WTC11 (cell line): ENCODE results near the gene PCDHGA1. TPM values are rescaled to one million over a fixed set of nuclear protein-coding genes. Genes with fewer than 3 reads are reported as not detected.

Experiments
- ATAC-seq: fragments of 200-7000 bp; cut with Tn5 transposase; 2 replicates; pipeline ENCODE4 v1.10.0; 2021; ENCODE audit warnings: mild to moderate bottlenecking, moderate library complexity
- CTCF ChIA-PET: fragments of 300-600 bp; sonication (Branson Sonifier 250); formaldehyde crosslinking; loops from one replicate; lab custom pipeline; 2021; ENCODE audit warnings: antibody characterized with exemption; lab: Charles Lee
- POLR2A ChIA-PET: fragments of 350-600 bp; sonication (Branson Sonifier 250); formaldehyde crosslinking; loops from one replicate; lab custom pipeline; 2021; ENCODE audit warnings: antibody characterized with exemption; lab: Charles Lee
- DNase-seq: peaks from one replicate; pipeline ENCODE4 v3.0.0; 2021; ENCODE audit warnings: low spot score
- H3K27ac Mint-ChIP-seq: 2 replicates; pipeline ENCODE4 v1.8.0; 2021; ENCODE audit warnings: mixed read lengths
- H3K27me3 Mint-ChIP-seq: 2 replicates; pipeline ENCODE4 v1.8.0; 2021; ENCODE audit warnings: low read depth, mild to moderate bottlenecking, moderate library complexity, mixed read lengths
- H3K36me3 Mint-ChIP-seq: 2 replicates; pipeline ENCODE4 v1.8.0; 2021; ENCODE audit warnings: mixed read lengths
- H3K4me1 Mint-ChIP-seq: 2 replicates; pipeline ENCODE4 v1.8.0; 2022; ENCODE audit warnings: mixed read lengths
- H3K4me3 Mint-ChIP-seq: 2 replicates; pipeline ENCODE4 v1.8.0; 2021; ENCODE audit warnings: mild to moderate bottlenecking, moderate library complexity, mixed read lengths
- H3K9me3 Mint-ChIP-seq: 2 replicates; pipeline ENCODE4 v1.8.0; 2021; ENCODE audit warnings: mixed read lengths
- ATF2 ChIP-seq: sonication (generic); formaldehyde crosslinking; IDR thresholded peaks from 2 replicates; pipeline ENCODE4 v1.8.1; 2022; ENCODE audit warnings: low read depth, missing genetic modification reagents, borderline replicate concordance
- ATF3 ChIP-seq: sonication (generic); formaldehyde crosslinking; conservative IDR thresholded peaks from 2 replicates; pipeline ENCODE4 v1.8.1; 2022; ENCODE audit warnings: mild to moderate bottlenecking, missing genetic modification reagents
- CDX4 ChIP-seq: fragments of 250-450 bp; sonication (Bioruptor Pico); IDR thresholded peaks from 2 replicates; pipeline ENCODE4 v1.9.0; 2021; ENCODE audit warnings: moderate library complexity, mild to moderate bottlenecking, inconsistent platforms, borderline replicate concordance
- CREB1 ChIP-seq: sonication (generic); formaldehyde crosslinking; IDR thresholded peaks from 2 replicates; pipeline ENCODE4 v1.8.0; 2023; ENCODE audit warnings: mild to moderate bottlenecking, missing genetic modification reagents
- ELF4 ChIP-seq: sonication (generic); formaldehyde crosslinking; IDR thresholded peaks from 2 replicates; pipeline ENCODE4 v1.8.1; 2022; ENCODE audit warnings: low read depth, mild to moderate bottlenecking, moderate library complexity, missing genetic modification reagents
- ETV6 ChIP-seq: sonication (generic); formaldehyde crosslinking; IDR thresholded peaks from 2 replicates; pipeline ENCODE4 v1.8.1; 2022; ENCODE audit warnings: mild to moderate bottlenecking, missing genetic modification reagents
- GTF2I ChIP-seq: fragments of 250-450 bp; sonication (Bioruptor Pico); conservative IDR thresholded peaks from 2 replicates; pipeline ENCODE4 v1.4.0; 2021; ENCODE audit warnings: mild to moderate bottlenecking
- IRF2 ChIP-seq: sonication (generic); formaldehyde crosslinking; IDR thresholded peaks from 2 replicates; pipeline ENCODE4 v1.8.0; 2022; ENCODE audit warnings: low read depth, missing genetic modification reagents, borderline replicate concordance
- JUN ChIP-seq: sonication (generic); formaldehyde crosslinking; IDR thresholded peaks from 2 replicates; pipeline ENCODE4 v1.8.0; 2023; ENCODE audit warnings: mild to moderate bottlenecking, missing genetic modification reagents
- KAT7 ChIP-seq: sonication (generic); formaldehyde crosslinking; IDR thresholded peaks from 2 replicates; pipeline ENCODE4 v1.8.1; 2023; ENCODE audit warnings: missing genetic modification reagents, mild to moderate bottlenecking, borderline replicate concordance
- MXD4 ChIP-seq: fragments of 250-450 bp; sonication (Bioruptor Pico); IDR thresholded peaks from 2 replicates; pipeline ENCODE4 v1.8.0; 2021; ENCODE audit warnings: mild to moderate bottlenecking, moderate library complexity, borderline replicate concordance
- NFYB ChIP-seq: sonication (generic); formaldehyde crosslinking; conservative IDR thresholded peaks from 2 replicates; pipeline ENCODE4 v1.8.0; 2022; ENCODE audit warnings: low read depth, missing genetic modification reagents
- PRDM15 ChIP-seq: sonication (generic); formaldehyde crosslinking; IDR thresholded peaks from 2 replicates; pipeline ENCODE4 v1.8.0; 2022; ENCODE audit warnings: missing genetic modification reagents
- SMAD3 ChIP-seq: sonication (generic); formaldehyde crosslinking; IDR thresholded peaks from 2 replicates; pipeline ENCODE4 v1.8.0; 2022; ENCODE audit warnings: missing genetic modification reagents, mild to moderate bottlenecking, borderline replicate concordance
- SMAD4 ChIP-seq: sonication (generic); formaldehyde crosslinking; IDR thresholded peaks from 2 replicates; pipeline ENCODE4 v1.8.0; 2022; ENCODE audit warnings: mild to moderate bottlenecking, missing genetic modification reagents
- SP1 ChIP-seq: sonication (generic); formaldehyde crosslinking; conservative IDR thresholded peaks from 2 replicates; pipeline ENCODE4 v1.8.1; 2022; ENCODE audit warnings: missing genetic modification reagents
- TEAD4 ChIP-seq: sonication (generic); formaldehyde crosslinking; IDR thresholded peaks from 2 replicates; pipeline ENCODE4 v1.8.0; 2022; ENCODE audit warnings: mild to moderate bottlenecking, missing genetic modification reagents
- ZBTB21 ChIP-seq: sonication (generic); formaldehyde crosslinking; IDR thresholded peaks from 2 replicates; pipeline ENCODE4 v1.8.1; 2023; ENCODE audit warnings: mild to moderate bottlenecking, missing genetic modification reagents, borderline replicate concordance
- ZNF138 ChIP-seq: sonication (generic); formaldehyde crosslinking; conservative IDR thresholded peaks from 2 replicates; pipeline ENCODE4 v1.8.1; 2022; ENCODE audit warnings: mild to moderate bottlenecking, moderate library complexity, missing genetic modification reagents
- ZNF219 ChIP-seq: sonication (generic); formaldehyde crosslinking; IDR thresholded peaks from 2 replicates; pipeline ENCODE4 v1.8.0; 2023; ENCODE audit warnings: missing genetic modification reagents, mild to moderate bottlenecking, borderline replicate concordance
- ZNF232 ChIP-seq: sonication (generic); formaldehyde crosslinking; IDR thresholded peaks from 2 replicates; pipeline ENCODE4 v1.8.0; 2022; ENCODE audit warnings: mild to moderate bottlenecking, missing genetic modification reagents
- ZNF512 ChIP-seq: sonication (generic); formaldehyde crosslinking; IDR thresholded peaks from 2 replicates; pipeline ENCODE4 v1.8.1; 2022; ENCODE audit warnings: missing genetic modification reagents, borderline replicate concordance
- ZNF532 ChIP-seq: fragments of 250-450 bp; sonication (Bioruptor Pico); IDR thresholded peaks from 2 replicates; pipeline ENCODE4 v1.9.0; 2021; ENCODE audit warnings: mild to moderate bottlenecking, borderline replicate concordance
- total RNA-seq: library from RNA; stranded (reverse); gene quantifications from 3 replicates; pipeline ENCODE4 v1.2.3, GENCODE V29; 2021

The PCDHGA1 gene
- total RNA-seq, 1 experiment from 2014 or later: 1.5 TPM

GRCh38 chr5:141510850-141511601 is 180.7 kb downstream of the PCDHGA1 start:
- Mint-ChIP-seq H3K27me3 (no peaks in the 10 kb centered on the region), H3K4me3 (no peak overlapping the region), H3K36me3 (peaks cover 11% of the 10 kb centered on the region), H3K4me1 (peaks cover 58% of the 10 kb centered on the region), H3K9me3 (no peaks in the 10 kb centered on the region), H3K27ac (no peak overlapping the region)
- TF ChIP-seq ETV6 (CRISPR knock-in tag) (no peak), ZNF232 (CRISPR knock-in tag) (no peak), CDX4 (CRISPR knock-in tag) (no peak), ATF2 (no peak), ZNF532 (no peak), ZBTB21 (CRISPR knock-in tag) (no peak), ELF4 (no peak), IRF2 (CRISPR knock-in tag) (no peak), TEAD4 (CRISPR knock-in tag) (no peak)
- CTCF ChIA-PET: interaction anchor here (0.9 to 10.5 kb wide), 15 partner anchors 11 to 288 kb away, joined by 3 to 131 read pairs (median 15); partner anchors contain the start of genes PCDHB14, PCDHGA10, PCDHGA11 and PCDHGA2
- POLR2A ChIA-PET: no interaction called here
- ATAC-seq (no peak), DNase-seq (no peak)

- ATAC-seq (no peak), DNase-seq (no peak)
- Mint-ChIP-seq H3K27ac (no peak overlapping the region), H3K36me3 (peaks cover 19% of the 10 kb centered on the region), H3K4me3 (no peak overlapping the region), H3K27me3 (no peaks in the 10 kb centered on the region), H3K9me3 (no peaks in the 10 kb centered on the region), H3K4me1 (peaks cover 66% of the 10 kb centered on the region)
- POLR2A ChIA-PET: no interaction called here
- CTCF ChIA-PET: interaction anchor here (0.5 to 10.5 kb wide), 15 partner anchors 10 to 288 kb away, joined by 3 to 131 read pairs (median 29); partner anchors contain the start of genes PCDHB14, PCDHGA10, PCDHGA11 and PCDHGA12
- no peak for TF ChIP-seq SMAD4 (CRISPR knock-in tag)
- no peak for TF ChIP-seq ZNF512 (CRISPR knock-in tag)
- no peak for TF ChIP-seq JUN (CRISPR knock-in tag)
- no peak for TF ChIP-seq KAT7 (CRISPR knock-in tag)
- TF ChIP-seq ZNF219: no peak
- no peak for TF ChIP-seq SMAD3
- TF ChIP-seq SP1 (CRISPR knock-in tag): no peak
- no peak for TF ChIP-seq MXD4
- no peak for TF ChIP-seq ZNF138
- TF ChIP-seq PRDM15 (CRISPR knock-in tag): no peak
- TF ChIP-seq CREB1 (CRISPR knock-in tag): no peak
- no peak for TF ChIP-seq ATF3 (CRISPR knock-in tag)
- no peak for TF ChIP-seq NFYB
- no peak for TF ChIP-seq GTF2I (CRISPR knock-in tag)
These were observed 181.5 kb downstream of the PCDHGA1 start for GRCh38 chr5:141511771-141512325.
